GM18867 (cell line): ENCODE data around the gene NOTCH1.

Experiments used
- ATAC-seq: cut with Tn5 transposase; IDR thresholded peaks from one replicate; pipeline ENCODE4 v1.9.1; 2021; ENCODE audit warnings: mild to moderate bottlenecking, moderate library complexity; ENCODE audit not compliant: unreplicated experiment

The NOTCH1 gene

DNA sequence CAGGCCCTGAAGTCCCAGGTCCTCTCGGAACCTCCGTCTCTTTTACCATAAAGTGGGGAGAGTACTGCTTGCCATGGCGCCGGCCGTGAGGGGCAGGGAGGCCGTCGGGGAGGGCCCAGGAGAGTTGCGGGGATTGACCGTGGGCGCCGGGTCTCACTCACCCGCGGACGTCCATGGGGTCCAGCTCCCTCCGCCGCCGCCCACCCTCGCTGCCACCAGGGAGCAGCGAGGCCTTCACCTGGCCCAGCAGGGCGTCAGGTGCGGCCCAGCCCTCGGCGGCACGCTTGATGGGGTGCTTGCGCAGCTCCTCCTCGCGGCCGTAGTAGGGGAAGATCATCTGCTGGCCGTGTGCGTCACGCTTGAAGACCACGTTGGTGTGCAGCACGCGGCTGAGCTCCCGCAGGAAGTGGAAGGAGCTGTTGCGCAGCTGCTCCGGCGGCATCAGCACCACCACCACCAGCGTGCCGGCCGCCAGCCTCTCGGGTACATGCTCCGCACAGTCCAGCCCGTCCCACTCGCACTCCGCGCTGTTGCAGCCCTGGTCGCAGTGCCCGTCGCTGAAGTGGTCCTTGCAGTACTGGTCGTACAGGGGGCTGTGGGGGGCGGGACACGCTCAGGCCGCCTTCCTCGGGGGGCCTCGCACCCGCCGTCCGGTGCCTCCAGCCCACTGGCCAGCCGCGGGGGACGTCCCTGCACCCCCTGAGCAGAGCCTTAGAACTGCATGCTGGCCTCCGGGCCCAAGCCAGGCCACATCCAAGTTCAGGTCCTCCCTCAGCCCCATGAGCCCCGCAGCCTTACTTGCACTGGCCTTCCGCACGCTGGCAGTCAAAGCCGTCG, 41.1 kb downstream of the NOTCH1 start:
- ATAC-seq, result no peak

DNA sequence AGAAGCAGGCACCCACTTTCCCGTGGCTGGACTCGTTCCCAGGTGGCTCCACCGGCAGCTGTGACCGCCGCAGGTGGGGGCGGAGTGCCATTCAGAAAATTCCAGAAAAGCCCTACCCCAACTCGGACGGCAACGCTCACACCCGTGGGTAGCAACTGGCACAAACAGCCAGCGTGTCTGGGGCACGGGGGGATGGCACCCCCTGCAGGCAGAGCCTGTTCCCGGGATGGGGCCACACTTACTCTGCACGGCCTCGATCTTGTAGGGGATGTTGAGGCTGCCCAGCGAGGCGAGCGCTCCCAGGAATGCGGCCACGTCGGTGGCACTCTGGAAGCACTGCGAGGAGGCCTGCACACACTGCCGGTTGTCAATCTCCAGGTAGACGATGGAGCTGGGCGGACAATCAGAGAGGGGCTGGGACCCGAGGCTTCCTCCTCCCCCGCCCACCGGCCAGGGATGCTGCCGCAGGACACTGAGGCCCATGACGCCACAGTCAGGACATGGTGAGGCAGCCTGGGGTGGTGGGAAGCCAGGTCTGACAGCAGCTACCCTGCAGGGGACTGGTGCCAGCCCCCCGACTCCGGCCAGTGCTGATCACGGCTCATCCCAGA, 42.8 kb downstream of the NOTCH1 start:
- no peak for ATAC-seq

DNA sequence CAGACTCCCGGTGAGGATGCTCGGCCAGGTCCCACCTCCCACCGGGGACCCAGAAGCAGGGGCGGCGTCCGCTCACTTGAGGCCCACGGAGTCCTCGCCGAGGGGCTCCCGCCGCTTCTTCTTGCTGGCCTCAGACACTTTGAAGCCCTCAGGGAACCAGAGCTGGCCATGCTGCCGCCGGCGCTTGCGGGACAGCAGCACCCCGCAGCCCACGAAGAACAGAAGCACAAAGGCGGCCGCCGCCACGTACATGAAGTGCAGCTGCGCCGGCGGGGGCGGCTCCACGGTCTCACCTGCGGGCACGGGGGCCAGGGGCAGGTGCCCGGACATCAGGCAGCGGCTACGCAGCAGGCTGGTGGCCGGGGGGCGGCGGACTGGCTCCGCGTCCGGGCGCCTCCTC, 43.7 kb downstream of the NOTCH1 start:
- ATAC-seq, result no peak

DNA sequence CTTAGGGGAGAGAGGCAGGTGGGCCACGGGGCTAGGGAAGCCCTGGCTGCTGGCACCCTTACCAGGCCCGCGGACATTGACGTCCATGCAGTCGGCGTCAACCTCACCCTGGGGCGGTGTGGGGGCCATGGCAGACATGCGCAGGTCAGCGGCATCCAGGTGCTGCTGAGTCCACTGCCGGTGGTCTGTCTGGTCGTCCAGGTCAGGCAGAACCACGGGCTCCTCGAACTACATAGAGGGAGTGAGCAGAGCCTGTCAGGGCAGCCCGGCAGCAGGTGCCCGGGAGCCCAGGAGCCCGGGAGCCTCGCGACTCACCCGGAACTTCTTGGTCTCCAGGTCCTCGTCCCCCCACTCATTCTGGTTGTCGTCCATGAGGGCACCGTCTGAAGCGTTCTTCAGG, 44.2 kb downstream of the NOTCH1 start:
- no peak for ATAC-seq

DNA sequence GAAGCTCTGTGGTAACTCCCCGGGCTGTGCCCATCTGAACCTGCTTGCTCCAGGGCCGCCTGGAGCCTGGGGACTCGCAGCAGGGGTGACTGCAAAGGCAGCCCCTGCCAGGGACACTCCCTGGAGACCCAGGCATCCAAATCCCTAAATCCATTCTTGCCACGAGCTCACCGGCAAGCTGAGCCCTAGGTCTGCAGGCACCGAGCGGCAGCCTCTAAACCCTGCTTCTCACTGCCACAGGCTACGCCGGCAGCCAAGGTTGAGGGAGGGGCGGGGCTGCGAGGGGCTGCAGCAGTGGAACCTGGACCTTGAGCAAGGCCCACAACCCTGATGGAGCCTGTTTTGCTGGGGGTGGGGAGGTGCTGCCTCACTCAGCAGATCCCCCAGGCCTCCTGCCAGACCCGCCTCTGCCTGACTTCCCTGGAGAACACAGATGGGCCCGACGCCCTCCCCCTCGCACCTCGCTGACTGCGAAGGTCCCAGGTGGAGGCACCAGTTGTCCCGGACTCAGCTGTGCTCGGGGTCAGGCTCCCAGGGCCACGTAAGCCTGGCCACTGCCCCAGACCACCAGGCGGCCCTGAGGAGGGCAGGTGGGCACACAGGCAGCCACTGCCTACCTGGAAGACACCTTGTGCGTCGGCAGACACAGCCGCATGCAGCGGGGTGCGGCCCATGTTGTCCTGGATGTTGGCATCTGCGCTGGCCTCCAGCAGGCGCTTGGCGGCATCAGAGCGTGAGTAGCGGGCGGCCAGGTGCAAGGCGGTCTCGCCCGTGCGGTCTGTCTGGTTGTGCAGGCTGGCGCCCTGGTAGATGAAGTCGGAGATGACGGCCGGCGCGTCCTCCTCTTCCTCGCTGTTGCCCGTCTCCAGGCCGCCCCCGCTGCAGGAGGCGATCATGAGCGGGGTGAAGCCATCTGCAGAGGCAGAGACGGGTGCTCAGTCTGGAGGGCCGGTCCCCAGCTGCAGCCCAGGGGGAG, 45.6 kb downstream of the NOTCH1 start:
- no peak for ATAC-seq

- no peak for ATAC-seq
Measured at GRCh38 chr9:136499071-136499934, 46.5 kb downstream of the NOTCH1 start.

GRCh38 chr9:136497916-136498695, 47.7 kb downstream of the NOTCH1 start:
- no peak for ATAC-seq

DNA sequence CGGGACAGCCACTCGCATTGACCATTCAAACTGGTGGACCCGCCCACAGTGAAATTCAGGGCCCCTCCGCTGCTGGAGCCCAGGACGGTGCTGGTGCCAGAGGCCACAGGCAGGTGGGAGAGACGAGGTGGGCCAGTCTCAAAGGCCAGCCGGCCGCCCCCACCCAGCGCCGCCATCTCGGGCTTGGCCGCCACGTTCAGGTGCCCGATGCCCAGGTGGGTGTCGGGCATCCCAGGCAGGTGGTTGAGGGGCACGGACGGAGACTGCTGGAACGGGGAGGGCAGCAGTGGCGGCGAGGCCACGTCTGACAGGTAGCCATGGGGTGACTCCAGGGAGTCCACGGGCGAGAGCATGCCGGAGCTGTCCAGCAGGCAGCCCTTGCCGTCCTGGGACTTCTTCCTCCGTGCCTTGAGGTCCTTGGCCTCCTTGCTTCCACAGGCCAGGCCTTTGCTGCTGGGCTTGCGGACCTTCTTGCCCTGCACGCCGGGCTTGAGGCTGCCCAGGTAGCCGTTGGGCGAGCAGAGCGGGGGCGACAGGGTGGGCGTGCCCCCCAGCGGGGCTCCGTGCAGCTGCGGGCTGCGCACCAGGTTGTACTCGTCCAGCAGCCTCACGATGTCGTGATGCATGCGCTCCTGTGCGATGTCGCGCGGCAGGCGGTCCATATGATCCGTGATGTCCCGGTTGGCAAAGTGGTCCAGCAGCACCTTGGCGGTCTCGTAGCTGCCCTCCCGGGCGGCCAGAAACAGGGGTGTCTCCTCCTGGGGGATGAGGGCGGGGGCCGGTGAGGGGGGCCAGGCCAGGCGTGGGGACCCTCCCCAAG, 48.8 kb downstream of the NOTCH1 start:
- ATAC-seq, result no peak

- no peak for ATAC-seq
Measured at GRCh38 chr9:136496181-136496580, 49.7 kb downstream of the NOTCH1 start.

- no peak for ATAC-seq
Measured at GRCh38 chr9:136495238-136495800, 50.5 kb downstream of the NOTCH1 start.

DNA sequence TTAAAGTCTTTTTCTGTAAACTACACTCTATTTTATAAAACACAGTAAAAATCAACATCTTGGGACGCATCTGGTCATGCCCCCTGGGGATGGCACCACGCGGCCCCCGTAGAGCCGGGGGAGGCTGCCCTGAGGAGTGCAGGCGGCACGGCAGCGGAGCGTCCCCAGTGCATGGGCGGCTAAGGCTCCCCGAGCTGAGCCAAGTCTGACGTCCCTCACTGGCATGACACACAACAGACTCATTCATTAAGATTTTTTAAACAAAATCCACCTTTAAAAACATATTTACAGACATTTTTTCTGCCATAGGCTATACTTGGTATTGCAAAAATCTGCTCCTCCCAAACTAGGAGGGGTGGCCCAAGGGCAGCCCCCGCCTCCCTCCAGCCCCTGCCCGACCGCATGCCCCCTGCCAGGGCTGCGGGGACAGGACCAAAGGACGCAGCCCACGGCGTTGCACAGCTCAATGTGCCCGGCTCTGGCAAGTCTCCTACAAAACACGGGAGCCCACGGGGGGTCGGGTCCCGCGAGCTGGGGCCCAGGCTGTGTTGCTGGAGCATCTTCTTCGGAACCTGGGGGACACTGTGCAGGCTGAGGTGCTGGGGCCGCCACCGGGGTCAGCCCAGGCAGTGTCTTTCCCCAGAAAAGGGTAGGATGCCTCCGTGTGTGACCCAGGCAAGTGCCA, 51.2 kb downstream of the NOTCH1 start:
- ATAC-seq, result no peak

DNA sequence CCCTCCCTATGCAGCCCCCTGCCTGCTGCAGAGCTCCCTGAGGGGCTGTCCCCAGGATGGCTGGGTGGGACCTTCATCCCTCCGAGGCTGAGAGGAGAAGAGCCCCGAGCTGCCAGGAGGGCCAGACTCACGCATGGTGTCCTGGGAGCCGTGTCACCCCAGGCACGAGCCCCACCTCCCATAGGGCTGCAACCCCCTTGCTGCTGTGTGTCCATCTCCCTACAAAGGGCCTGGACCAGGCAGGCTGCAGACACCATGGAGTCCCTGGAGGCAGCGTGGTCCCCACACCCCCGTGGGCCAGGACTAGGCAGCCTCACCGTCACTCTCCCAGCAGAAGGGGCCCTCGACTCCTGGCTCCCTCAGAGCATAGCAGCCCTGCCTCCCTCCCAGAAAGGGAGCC, 51.8 kb downstream of the NOTCH1 start:
- ATAC-seq, result no peak

- no peak for ATAC-seq
Measured at GRCh38 chr9:136493567-136493971, 52.3 kb downstream of the NOTCH1 start.

GRCh38 chr9:136492978-136493522, 52.8 kb downstream of the NOTCH1 start:
- ATAC-seq, result no peak

DNA sequence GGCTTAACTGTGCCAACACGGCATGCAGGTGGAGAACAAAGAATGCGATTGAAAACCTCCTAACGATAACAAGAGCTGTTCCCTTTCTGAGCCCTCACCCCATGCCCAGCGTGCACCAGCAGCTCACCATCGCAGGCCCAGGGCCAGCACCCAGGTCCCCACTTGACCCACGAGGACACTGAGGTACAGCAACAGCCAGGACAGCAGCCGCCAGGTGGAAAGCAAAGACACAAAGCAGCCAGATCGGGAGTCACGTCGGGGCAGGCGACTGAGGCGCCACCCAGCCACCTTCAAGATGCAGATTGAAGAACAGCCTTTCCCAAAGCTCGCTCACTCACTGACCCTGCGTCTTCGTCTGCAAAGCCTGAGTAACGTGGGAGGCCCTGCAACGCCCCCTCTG, 56.1 kb downstream of the NOTCH1 start:
- ATAC-seq, result no peak

GRCh38 chr9:136488247-136489214, 57.3 kb downstream of the NOTCH1 start:
- no peak for ATAC-seq
